D721Med (cell line): ENCODE results near the gene C6orf141.

Experiments used
- DNase-seq: peaks from one replicate; pipeline ENCODE4 v3.0.0; 2011; ENCODE audit warnings: low spot score; ENCODE audit not compliant: insufficient read length
- FAIRE-seq: peaks from 2 replicates; lab custom pipeline; 2011; peaks lifted over from hg19 to GRCh38; lab: Jason Lieb, UNC
- CTCF ChIP-seq: IDR thresholded peaks from 2 replicates; pipeline ENCODE4 v1.5.1; 2012; ENCODE audit warnings: mild to moderate bottlenecking, control low read depth; ENCODE audit not compliant: insufficient read depth; ENCODE audit errors: missing control alignments

Gene C6orf141

GRCh38 chr6:49540614-49541013 is 9.9 kb upstream of the C6orf141 start:
- no peak for TF ChIP-seq CTCF
- DNase-seq (no peak), FAIRE-seq (no peak)

- DNase-seq: no peak
- no peak for TF ChIP-seq CTCF
- no peak for FAIRE-seq
These were observed 9.2 kb upstream of the C6orf141 start for GRCh38 chr6:49541210-49541724.

GRCh38 chr6:49541936-49542335 is 8.5 kb upstream of the C6orf141 start:
- FAIRE-seq (no peak), DNase-seq (no peak)
- no peak for TF ChIP-seq CTCF

GRCh38 chr6:49543087-49543858 is 7.2 kb upstream of the C6orf141 start:
- TF ChIP-seq CTCF: no peak
- DNase-seq: no peak
- no peak for FAIRE-seq

- peak; percentile 48 for DNase-seq
- FAIRE-seq: peak; percentile 96
- no peak for TF ChIP-seq CTCF
These were observed 4.1 kb upstream of the C6orf141 start for GRCh38 chr6:49546331-49546730.

- DNase-seq (no peak), FAIRE-seq (no peak)
- TF ChIP-seq CTCF: peak; percentile 60
These were observed 1.7 kb upstream of the C6orf141 start for GRCh38 chr6:49548613-49549304.
